ENCODE data around the gene CARS2. TPM values are rescaled to one million over a fixed set of nuclear protein-coding genes. Genes with fewer than 3 reads are reported as not detected.

The CARS2 gene
- total and polyA plus RNA-seq, 3 donors from 2014 or later: 60.4 to 116 (median 100) TPM

DNA sequence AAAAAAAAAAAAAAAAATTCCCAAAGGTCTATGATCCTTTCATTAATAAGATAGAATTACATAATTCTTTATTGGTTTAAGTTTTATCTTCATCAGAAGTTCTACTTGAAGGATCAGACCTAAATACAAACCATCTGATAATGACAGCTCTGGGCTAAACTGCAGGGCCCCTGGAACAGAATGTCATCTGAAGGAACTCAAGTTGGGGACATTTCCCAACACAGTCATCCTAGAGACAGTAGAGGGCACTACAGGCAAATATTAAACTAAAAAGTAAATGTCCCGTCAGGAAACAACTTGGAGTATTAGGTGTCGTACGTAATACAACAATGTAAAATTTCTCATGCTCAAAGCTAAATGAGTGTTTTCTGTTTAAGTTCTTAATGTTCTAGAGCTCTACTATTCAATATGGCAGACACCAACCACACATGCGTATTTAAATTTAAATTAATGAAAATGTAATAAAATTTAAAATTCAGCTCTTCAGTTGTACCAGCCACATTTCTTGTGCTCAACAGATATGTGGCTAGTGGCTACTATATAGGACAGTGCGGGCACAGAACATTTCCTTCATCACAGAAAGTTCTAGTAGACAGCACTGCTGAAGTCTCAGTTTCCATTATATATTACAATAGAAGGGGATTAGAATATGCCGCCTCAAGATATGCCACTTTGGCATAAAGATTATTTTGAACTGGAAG, 112.3 kb downstream of the CARS2 start:
- 49 to 53% methylated on average over 6 of the region's 6 CpGs for WGBS, 2 donors
- intact Hi-C loops (cut with DNase I; ENCODE audit: low total_unique reads): loop anchor here (10.0 kb wide), 2 partner anchors 221 to 451 kb away; no protein-coding TSS in a partner anchor
- DNase-seq: no peak
- no peaks in the 10 kb centered on the region for H3K36me3 ChIP-seq (ENCODE audit: low read depth, missing control alignments)
- no peak overlapping the region for H3K4me3 ChIP-seq
- no peaks in the 10 kb centered on the region for H3K9me3 ChIP-seq
- no peak for TF ChIP-seq POLR2A (IDR thresholded peaks at IDR 0.05)
- TF ChIP-seq, protein P1, sequence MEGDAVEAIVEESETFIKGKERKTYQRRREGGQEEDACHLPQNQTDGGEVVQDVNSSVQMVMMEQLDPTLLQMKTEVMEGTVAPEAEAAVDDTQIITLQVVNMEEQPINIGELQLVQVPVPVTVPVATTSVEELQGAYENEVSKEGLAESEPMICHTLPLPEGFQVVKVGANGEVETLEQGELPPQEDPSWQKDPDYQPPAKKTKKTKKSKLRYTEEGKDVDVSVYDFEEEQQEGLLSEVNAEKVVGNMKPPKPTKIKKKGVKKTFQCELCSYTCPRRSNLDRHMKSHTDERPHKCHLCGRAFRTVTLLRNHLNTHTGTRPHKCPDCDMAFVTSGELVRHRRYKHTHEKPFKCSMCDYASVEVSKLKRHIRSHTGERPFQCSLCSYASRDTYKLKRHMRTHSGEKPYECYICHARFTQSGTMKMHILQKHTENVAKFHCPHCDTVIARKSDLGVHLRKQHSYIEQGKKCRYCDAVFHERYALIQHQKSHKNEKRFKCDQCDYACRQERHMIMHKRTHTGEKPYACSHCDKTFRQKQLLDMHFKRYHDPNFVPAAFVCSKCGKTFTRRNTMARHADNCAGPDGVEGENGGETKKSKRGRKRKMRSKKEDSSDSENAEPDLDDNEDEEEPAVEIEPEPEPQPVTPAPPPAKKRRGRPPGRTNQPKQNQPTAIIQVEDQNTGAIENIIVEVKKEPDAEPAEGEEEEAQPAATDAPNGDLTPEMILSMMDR (IDR thresholded peaks at IDR 0.05): peak; percentile 43 to 68 (median 61)
- H3K4me1 ChIP-seq: no peaks in the 10 kb centered on the region
- no peaks in the 10 kb centered on the region for H3K27me3 ChIP-seq
- H3K27ac ChIP-seq: no peak overlapping the region

DNA sequence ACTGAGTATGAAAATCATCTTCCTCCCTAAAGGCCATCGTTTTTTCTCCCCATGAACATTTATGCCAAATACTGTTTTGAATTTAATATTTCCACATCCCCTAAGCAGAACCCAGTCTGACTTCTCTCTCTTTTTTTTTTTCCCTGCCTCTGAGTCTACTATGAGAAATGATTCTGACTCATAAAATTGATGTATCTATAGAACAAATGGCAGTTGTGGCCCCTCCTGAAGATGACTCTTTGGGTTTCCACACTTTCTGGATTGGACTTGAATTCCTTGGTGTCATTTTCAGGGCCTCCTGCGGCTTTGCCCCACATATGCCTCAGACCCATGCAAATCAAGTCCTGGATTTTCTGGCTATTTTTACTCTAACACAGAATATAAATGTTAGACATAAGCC, 113.3 kb downstream of the CARS2 start:
- Histone ChIP-seq H3K4me3 (no peak overlapping the region), H3K27me3 (no peaks in the 10 kb centered on the region), H3K36me3 (ENCODE audit: low read depth, missing control alignments) (no peaks in the 10 kb centered on the region), H3K27ac (no peak overlapping the region), H3K9me3 (no peaks in the 10 kb centered on the region), H3K4me1 (no peaks in the 10 kb centered on the region)
- no peak for DNase-seq
- intact Hi-C loops (cut with DNase I; ENCODE audit: low total_unique reads): loop anchor here (10.0 kb wide), 2 partner anchors 222 to 452 kb away; no protein-coding TSS in a partner anchor
- 74 to 88% methylated on average over 2 of the region's 2 CpGs for WGBS, 2 donors
- no peak for TF ChIP-seq POLR2A (IDR thresholded peaks at IDR 0.05)
- TF ChIP-seq, protein P1 (IDR thresholded peaks at IDR 0.05): no peak

Other genes with a start within 250 kb of the CARS2 start
- 10 to 100 TPM; 27.2 to 41.1 TPM for gene RAB20, start 144.4 kb downstream of the CARS2 start, total RNA-seq
- gene RAB20, start 144.4 kb downstream of the CARS2 start, polyA plus RNA-seq (ENCODE audit: insufficient read depth, low read depth, low replicate concordance): 22.0 TPM
- 10 to 100 TPM; 66.4 to 75.3 TPM for gene NAXD, start 90.6 kb downstream of the CARS2 start, total RNA-seq
- 63.2 TPM for gene NAXD, start 90.6 kb downstream of the CARS2 start, polyA plus RNA-seq (ENCODE audit: insufficient read depth, low read depth, low replicate concordance)
- 10 to 100 TPM; 43.6 to 45.5 TPM for gene ING1, start 7.6 kb upstream of the CARS2 start, total RNA-seq
- gene ING1, start 7.6 kb upstream of the CARS2 start, polyA plus RNA-seq (ENCODE audit: insufficient read depth, low read depth, low replicate concordance): 42.2 TPM
- gene ANKRD10, start 209.0 kb upstream of the CARS2 start, total RNA-seq: 100 to 1,000 TPM; 132 to 180 TPM
- 65.2 TPM for gene ANKRD10, start 209.0 kb upstream of the CARS2 start, polyA plus RNA-seq (ENCODE audit: insufficient read depth, low read depth, low replicate concordance)

Measured in testis (tissue), 3 donors.